ENCODE results near the gene HPCA. TPM values are rescaled to one million over a fixed set of nuclear protein-coding genes. Genes with fewer than 3 reads are reported as not detected.

Gene HPCA
- total and polyA plus RNA-seq, 2 of the 13 experiments (the other 11 are each of a cell fraction or from before 2014, with no cell fraction given): not detected

- no TSS peak for BruUV-seq (replicated peaks)
- no peak overlapping the region for H3K9ac ChIP-seq (ENCODE audit: insufficient read depth, low read depth, low read length)
- H4K20me1 ChIP-seq (ENCODE audit: insufficient read depth, low read length): peaks cover 5% of the 10 kb centered on the region
- H3K4me1 ChIP-seq (ENCODE audit: insufficient read depth, low read length): peaks cover 21% of the 10 kb centered on the region
- H2AFZ ChIP-seq (ENCODE audit: low read length): no peak overlapping the region
- H3K79me2 ChIP-seq (ENCODE audit: insufficient read depth, low read length): no peaks in the 10 kb centered on the region
- TF ChIP-seq, protein P1, sequence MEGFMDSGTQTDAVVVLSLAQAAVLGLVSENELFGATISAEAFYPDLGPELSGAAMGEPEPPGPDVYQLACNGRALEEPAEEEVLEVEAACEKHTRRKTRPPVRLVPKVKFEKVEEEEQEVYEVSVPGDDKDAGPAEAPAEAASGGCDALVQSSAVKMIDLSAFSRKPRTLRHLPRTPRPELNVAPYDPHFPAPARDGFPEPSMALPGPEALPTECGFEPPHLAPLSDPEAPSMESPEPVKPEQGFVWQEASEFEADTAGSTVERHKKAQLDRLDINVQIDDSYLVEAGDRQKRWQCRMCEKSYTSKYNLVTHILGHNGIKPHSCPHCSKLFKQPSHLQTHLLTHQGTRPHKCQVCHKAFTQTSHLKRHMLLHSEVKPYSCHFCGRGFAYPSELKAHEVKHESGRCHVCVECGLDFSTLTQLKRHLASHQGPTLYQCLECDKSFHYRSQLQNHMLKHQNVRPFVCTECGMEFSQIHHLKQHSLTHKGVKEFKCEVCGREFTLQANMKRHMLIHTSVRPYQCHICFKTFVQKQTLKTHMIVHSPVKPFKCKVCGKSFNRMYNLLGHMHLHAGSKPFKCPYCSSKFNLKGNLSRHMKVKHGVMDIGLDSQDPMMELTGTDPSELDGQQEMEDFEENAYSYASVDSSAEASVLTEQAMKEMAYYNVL (CRISPR knock-in tag; IDR thresholded peaks at IDR 0.05; ENCODE audit: borderline replicate concordance): no peak
- no peak for TF ChIP-seq MAZ (IDR thresholded peaks at IDR 0.05; ENCODE audit: borderline replicate concordance, low read depth, low read length)
- TF ChIP-seq MAZ (CRISPR knock-in tag; IDR thresholded peaks at IDR 0.05; ENCODE audit: low read depth): no peak
- TF ChIP-seq ZNF136 (CRISPR knock-in tag; IDR thresholded peaks at IDR 0.05; ENCODE audit: low read depth): no peak
- no peak for TF ChIP-seq CENPX (CRISPR knock-in tag; IDR thresholded peaks at IDR 0.05)
- TF ChIP-seq ZNF75D (CRISPR knock-in tag; IDR thresholded peaks at IDR 0.05; ENCODE audit: borderline replicate concordance): no peak
- no peak for TF ChIP-seq SOX5 (CRISPR knock-in tag; IDR thresholded peaks at IDR 0.05; ENCODE audit: borderline replicate concordance)
- TF ChIP-seq, protein P2, sequence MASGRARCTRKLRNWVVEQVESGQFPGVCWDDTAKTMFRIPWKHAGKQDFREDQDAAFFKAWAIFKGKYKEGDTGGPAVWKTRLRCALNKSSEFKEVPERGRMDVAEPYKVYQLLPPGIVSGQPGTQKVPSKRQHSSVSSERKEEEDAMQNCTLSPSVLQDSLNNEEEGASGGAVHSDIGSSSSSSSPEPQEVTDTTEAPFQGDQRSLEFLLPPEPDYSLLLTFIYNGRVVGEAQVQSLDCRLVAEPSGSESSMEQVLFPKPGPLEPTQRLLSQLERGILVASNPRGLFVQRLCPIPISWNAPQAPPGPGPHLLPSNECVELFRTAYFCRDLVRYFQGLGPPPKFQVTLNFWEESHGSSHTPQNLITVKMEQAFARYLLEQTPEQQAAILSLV (CRISPR knock-in tag; IDR thresholded peaks at IDR 0.05; ENCODE audit: borderline replicate concordance): no peak
- TF ChIP-seq ZBTB10 (CRISPR knock-in tag; IDR thresholded peaks at IDR 0.05; ENCODE audit: borderline replicate concordance): no peak
- TF ChIP-seq ZNF597 (CRISPR knock-in tag; IDR thresholded peaks at IDR 0.05): no peak
- TF ChIP-seq SRF (IDR thresholded peaks at IDR 0.05; ENCODE audit: low read depth, low read length): no peak
- H3K27me3 ChIP-seq (ENCODE audit: control insufficient read depth in 1 of 2, insufficient read depth in 2 of 2, low read length in 2 of 2): peaks cover 0 to 19% of the 10 kb centered on the region in 2 experiments; a peak in 3 of 5 replicates
- H3K9me3 ChIP-seq (ENCODE audit: low read length): no peaks in the 10 kb centered on the region
- POLR2A ChIA-PET: no interaction called here
- DNase-seq (ENCODE audit: low spot score): no peak
- H3K36me3 ChIP-seq (replicated peaks in 1 of 2; ENCODE audit: control insufficient read depth in 1 of 2, insufficient read depth in 2 of 2, low read length in 2 of 2): peaks cover 0 to 3% of the 10 kb centered on the region in 2 experiments; a peak in 1 of 5 replicates
- no peak overlapping the region for H3K27ac ChIP-seq (ENCODE audit: extremely low read length, insufficient read depth, low read length)
- no peak for FAIRE-seq
- H3K4me2 ChIP-seq (ENCODE audit: low read depth, low read length): no peak overlapping the region
- CTCF ChIA-PET (ENCODE audit: low intra/inter-chr PET ratio, low total read pairs): no interaction called here
- H3K4me3 ChIP-seq (replicated peaks in 1 of 3; ENCODE audit: insufficient read depth in 1 of 3, low read depth in 2 of 3, low read length in 3 of 3): no peak overlapping the region
- intact Hi-C loops (cut with micrococcal nuclease; ENCODE audit: unreplicated experiment): no loop called here
- no peak for ATAC-seq
- WGBS (ENCODE audit: low lambda C conversion rate): 97% methylated on average over 7 of the region's 7 CpGs
- in situ Hi-C loops (cut with HindIII; ENCODE audit: extremely low pct_ligation_motif_present, low pct_unique_long_range_greater_than_20kb): no loop called here
These were observed 18.6 kb upstream of the HPCA start for GRCh38 chr1:32867671-32868070.
